PFSK-1 (cell line): ENCODE measurements around the gene ADGB.

Source experiments
- POLR2AphosphoS5 ChIP-seq: IDR thresholded peaks from 2 replicates; pipeline ENCODE4 v1.6.1; 2012; ENCODE audit warnings: low read depth, mild to moderate bottlenecking, control low read depth, low read length, moderate library complexity
- TAF1 ChIP-seq: IDR thresholded peaks from 2 replicates; pipeline ENCODE4 v1.6.1; 2012; ENCODE audit warnings: low read length, control low read depth, borderline replicate concordance; ENCODE audit not compliant: insufficient read depth

GRCh38 chr6:146670161-146670560, 71.4 kb downstream of the ADGB start:
- TF ChIP-seq POLR2AphosphoS5 (no peak), TAF1 (no peak)
